ENCODE measurements around the gene DBI. TPM values are rescaled to one million over a fixed set of nuclear protein-coding genes. Genes with fewer than 3 reads are reported as not detected.

The DBI gene
- total RNA-seq (2014; rRNA removed) (197 and 273 TPM in 2 replicates), Bru-seq, nascent RNA (percentile 87 among the genes with signal in this experiment), BruChase-seq, experiment 1, labeled RNA remaining after a 6-hour chase (percentile 91 among the genes with signal in this experiment), BruChase-seq, experiment 2, labeled RNA remaining after a 2-hour chase (percentile 79 among the genes with signal in this experiment)
- long read RNA-seq, transcript DBI-202 (4 exons, 637 nt) = major isoform, 87 of 100 reads
- long read RNA-seq, partial matches to known transcripts = 3 of 100 reads
- long read RNA-seq, other reads (novel, unspliced or antisense) = 7 of 100 reads

- H2AFZ ChIP-seq (ENCODE audit: low read length) = peak within 1 kb of the TSS; percentile 91
- peaks cover 29% of the 10 kb centered on the region for H3K4me1 ChIP-seq (ENCODE audit: insufficient read depth, low read length)
- intact Hi-C loops (cut with micrococcal nuclease) = loop anchor here (10.0 kb wide), 1 partner anchor 52 kb away; no protein-coding TSS in a partner anchor
- no peaks in the 10 kb centered on the region for H3K9me3 ChIP-seq (ENCODE audit: low read length)
- H3K79me2 ChIP-seq (ENCODE audit: low read length) = peaks cover 45% of the 10 kb centered on the region
- no peak for TF ChIP-seq CTCF (conservative IDR thresholded peaks at IDR 0.05; ENCODE audit: low read depth, low read length)
- no peak for TF ChIP-seq EZH2 (IDR thresholded peaks at IDR 0.05; ENCODE audit: low read length, unreplicated experiment)
- no peak for TF ChIP-seq EZH2phosphoT487 (IDR thresholded peaks at IDR 0.05; ENCODE audit: borderline replicate concordance, low read length)
- H3K4me2 ChIP-seq (ENCODE audit: low read length) = peak within 1 kb of the TSS; percentile 96
- peak; percentile 95 for ATAC-seq
- H4K20me1 ChIP-seq (ENCODE audit: low read length) = peaks cover 16% of the 10 kb centered on the region
- H3K27ac ChIP-seq (ENCODE audit: low read length) = peak within 1 kb of the TSS; percentile 66
- peak within 1 kb of the TSS; percentile 90 for H3K9ac ChIP-seq (ENCODE audit: low read length)
- peak; percentile 98 for DNase-seq
- no peaks in the 10 kb centered on the region for H3F3A ChIP-seq (ENCODE audit: low read length, unreplicated experiment)
- H3K9me2 ChIP-seq (replicated peaks; ENCODE audit: low read length) = no peaks in the 10 kb centered on the region
- H3K27me3 ChIP-seq (ENCODE audit: low read length) = no peaks in the 10 kb centered on the region
- peak within 1 kb of the TSS; percentile 79 for H3K4me3 ChIP-seq (ENCODE audit: low read length)
- ChIA-PET CTCF (interaction anchor here (1.0 kb wide), 1 partner anchor 110 kb away, joined by 3 read pairs; no protein-coding TSS in a partner anchor), POLR2A (ENCODE audit: unreplicated experiment) (interaction anchor here (0.5 to 0.7 kb wide), 5 partner anchors 31 to 886 kb away, joined by 3 to 4 read pairs (median 3); partner anchors contain the start of gene RALB)
- H3K36me3 ChIP-seq (ENCODE audit: low read depth, low read length) = peaks cover 34% of the 10 kb centered on the region
- TSS peak; percentile 52 for BruUV-seq (replicated peaks)
Measured at GRCh38 chr2:119366649-119367471, at the start of gene DBI, which contains the start of gene C2orf76. DBI (plus strand) TSS chr2:119366977; CDS start chr2:119367052, 75 bp downstream. C2orf76 (minus strand) TSS chr2:119366834; CDS start chr2:119339959, 26,875 bp downstream.

- no TSS peak for BruUV-seq (replicated peaks)
- TF ChIP-seq EZH2phosphoT487 (IDR thresholded peaks at IDR 0.05; ENCODE audit: borderline replicate concordance, low read length) (no peak), EZH2 (IDR thresholded peaks at IDR 0.05; ENCODE audit: low read length, unreplicated experiment) (no peak), CTCF (conservative IDR thresholded peaks at IDR 0.05; ENCODE audit: low read depth, low read length) (no peak)
- Histone ChIP-seq H3K4me2 (ENCODE audit: low read length) (no peak overlapping the region), H3K27ac (ENCODE audit: low read length) (no peak overlapping the region), H3K9ac (ENCODE audit: low read length) (no peak overlapping the region), H3K4me1 (ENCODE audit: insufficient read depth, low read length) (peaks cover 14% of the 10 kb centered on the region), H3K36me3 (ENCODE audit: low read depth, low read length) (no peaks in the 10 kb centered on the region), H3K9me2 (replicated peaks; ENCODE audit: low read length) (no peaks in the 10 kb centered on the region), H2AFZ (ENCODE audit: low read length) (no peak overlapping the region), H3K79me2 (ENCODE audit: low read length) (no peaks in the 10 kb centered on the region), H4K20me1 (ENCODE audit: low read length) (no peaks in the 10 kb centered on the region), H3F3A (ENCODE audit: low read length, unreplicated experiment) (no peaks in the 10 kb centered on the region), H3K27me3 (ENCODE audit: low read length) (no peaks in the 10 kb centered on the region), H3K9me3 (ENCODE audit: low read length) (no peaks in the 10 kb centered on the region), H3K4me3 (ENCODE audit: low read length) (no peak overlapping the region)
- POLR2A ChIA-PET (ENCODE audit: unreplicated experiment) = no interaction called here
- CTCF ChIA-PET = no interaction called here
- ATAC-seq (no peak), DNase-seq (no peak)
- intact Hi-C loops (cut with micrococcal nuclease) = loop anchor here (10.0 kb wide), 1 partner anchor 47 kb away; the partner anchor contains the start of genes C2orf76 and DBI
Measured at GRCh38 chr2:119317554-119317953, 49.2 kb upstream of the DBI start.

All from PC-3 (cell line).